GM12878 (cell line): Measurements from ENCODE around the gene DNAH5. TPM values are rescaled to one million over a fixed set of nuclear protein-coding genes. Genes with fewer than 3 reads are reported as not detected.

Experiments used
- ATAC-seq: fragments of 200-7000 bp; cut with Tn5 transposase; 3 replicates; pipeline ENCODE4 v1.9.1; 2020; ENCODE audit warnings: mild to moderate bottlenecking, moderate library complexity
- BruUV-seq: library from RNA; stranded (reverse); fragments of 400-500 nt; replicated peaks from 2 replicates; lab custom pipeline; 2021; lab: Mats Ljungman, UMichigan
- CTCF ChIA-PET: fragments of 300-600 bp; sonication (Branson Sonifier 250); formaldehyde crosslinking; extraction: SDS; loops from one replicate; lab custom pipeline; 2021; ENCODE audit warnings: inconsistent platforms; lab: Yijun Ruan, JAX
- POLR2A ChIA-PET: fragments of 350-600 bp; formaldehyde crosslinking; extraction: SDS; loops from one replicate; lab custom pipeline; 2021; ENCODE audit warnings: inconsistent platforms; lab: Charles Lee
- RAD21 ChIA-PET: fragments of 300-600 bp; sonication (Branson Sonifier 250); formaldehyde crosslinking; loops from one replicate; lab custom pipeline; 2023; ENCODE audit warnings: antibody characterized with exemption; ENCODE audit not compliant: unreplicated experiment; lab: Charles Lee
- SMC1A ChIA-PET: fragments of 300-600 bp; sonication (Branson Sonifier 250); formaldehyde crosslinking; loops from one replicate; lab custom pipeline; 2023; ENCODE audit not compliant: unreplicated experiment, uncharacterized antibody; lab: Charles Lee
- DNase-seq: peaks from one replicate; pipeline ENCODE4 v3.0.0-alpha.2; 2011; ENCODE audit warnings: low read depth, low spot score
- FAIRE-seq: peaks from 3 replicates; lab custom pipeline; 2011; peaks lifted over from hg19 to GRCh38; lab: Jason Lieb, UNC
- H2AFZ ChIP-seq: 2 replicates; pipeline ENCODE4 v1.6.0; 2011; ENCODE audit warnings: low read depth, low read length, control low read depth; ENCODE audit not compliant: control insufficient read depth
- H3K27ac ChIP-seq: 2 replicates; pipeline ENCODE4 v1.5.1; 2011; ENCODE audit warnings: control low read depth; ENCODE audit not compliant: control insufficient read depth, insufficient read depth
- H3K27me3 ChIP-seq, 2 experiments: replicated peaks in 1 of 2; 2 replicates each; pipeline versions ENCODE4 v1.6.0 to v1.6.1; 2011; ENCODE audit warnings: low read length in 1 of 2; ENCODE audit not compliant: control insufficient read depth in 2 of 2, insufficient read depth in 2 of 2
- H3K36me3 ChIP-seq, 2 experiments: 2 replicates each; pipeline ENCODE4 v1.5.1; 2011; ENCODE audit warnings: low read length in 1 of 2; ENCODE audit not compliant: control insufficient read depth in 2 of 2, insufficient read depth in 2 of 2
- H3K4me1 ChIP-seq: 2 replicates; pipeline ENCODE4 v1.6.1; 2011; ENCODE audit warnings: mild to moderate bottlenecking, low read length, moderate library complexity, mixed read lengths; ENCODE audit not compliant: control insufficient read depth, insufficient read depth
- H3K4me2 ChIP-seq: 2 replicates; pipeline ENCODE4 v1.6.0; 2011; ENCODE audit warnings: control low read depth; ENCODE audit not compliant: control insufficient read depth, insufficient read depth
- H3K4me3 ChIP-seq: fragments of 200-600 bp; sonication (generic); 2 replicates; pipeline ENCODE4 v1.5.1; 2016
- H3K79me2 ChIP-seq: 2 replicates; pipeline ENCODE4 v1.6.0; 2011; ENCODE audit warnings: low read length; ENCODE audit not compliant: control insufficient read depth, insufficient read depth
- H3K9ac ChIP-seq: 2 replicates; pipeline ENCODE4 v1.8.0; 2011; ENCODE audit warnings: low read length, control low read depth, mixed read lengths; ENCODE audit not compliant: control insufficient read depth, insufficient read depth
- H3K9me3 ChIP-seq: replicated peaks from 3 replicates; pipeline ENCODE4 v1.5.1; 2011; ENCODE audit warnings: mild to moderate bottlenecking, low read length; ENCODE audit not compliant: control insufficient read depth, insufficient read depth
- H4K20me1 ChIP-seq: 2 replicates; pipeline ENCODE4 v1.6.0; 2011; ENCODE audit not compliant: control insufficient read depth, insufficient read depth
- BRCA1 ChIP-seq: IDR thresholded peaks from 2 replicates; pipeline ENCODE4 v1.6.1; 2011; ENCODE audit warnings: low read depth, low read length, improper control_type of control experiment
- JUND ChIP-seq: IDR thresholded peaks from 2 replicates; pipeline ENCODE4 v1.6.1; 2012; ENCODE audit warnings: low read depth, mild to moderate bottlenecking, low read length, improper control_type of control experiment, moderate library complexity
- NFXL1 ChIP-seq: fragments of 450-650 bp; IDR thresholded peaks from 2 replicates; pipeline ENCODE4 v1.6.1; 2017; ENCODE audit warnings: antibody characterized with exemption, mild to moderate bottlenecking, borderline replicate concordance
- NR2F1 ChIP-seq: fragments of 450-650 bp; conservative IDR thresholded peaks from 2 replicates; pipeline ENCODE4 v1.6.1; 2017; ENCODE audit warnings: mild to moderate bottlenecking
- SREBF1 ChIP-seq: IDR thresholded peaks from 2 replicates; pipeline ENCODE4 v1.6.1; 2012; ENCODE audit warnings: mild to moderate bottlenecking, low read length
- SUPT20H ChIP-seq: IDR thresholded peaks from 2 replicates; pipeline ENCODE4 v1.6.1; 2011; ENCODE audit warnings: low read depth, mild to moderate bottlenecking, low read length, moderate library complexity, borderline replicate concordance; ENCODE audit not compliant: control insufficient read depth
- TAF1 ChIP-seq: IDR thresholded peaks from 2 replicates; pipeline ENCODE4 v1.6.1; 2011; ENCODE audit warnings: mild to moderate bottlenecking, low read depth, low read length, borderline replicate concordance
- TBL1XR1 ChIP-seq: IDR thresholded peaks from 2 replicates; pipeline ENCODE4 v1.6.1; 2012; ENCODE audit warnings: low read depth, low read length, improper control_type of control experiment
- TCF12 ChIP-seq: IDR thresholded peaks from 2 replicates; pipeline ENCODE4 v1.6.1; 2011; ENCODE audit warnings: low read depth, mild to moderate bottlenecking, low read length
- WGBS: methylation state at CpG from one replicate; pipeline ENCODE4 v1.1.6; 2016; ENCODE audit warnings: low lambda C conversion rate; ENCODE audit not compliant: insufficient replicate concordance, insufficient coverage; ENCODE audit errors: missing lambda C conversion rate; 5-methylcytosine and 5-hydroxymethylcytosine counted together
- in situ Hi-C: fragments of 300-500 bp; cut with MboI; formaldehyde crosslinking; loops from 9 replicates; pipeline ENCODE4 v1.14.3; 2018; ENCODE audit warnings: mixed read lengths
- intact Hi-C: fragments of 100-400 bp; cut with micrococcal nuclease; formaldehyde crosslinking; loops from one replicate; pipeline ENCODE4 v1.14.2; 2022; ENCODE audit not compliant: unreplicated experiment
- polyA plus RNA-seq, 11 experiments: library from polyadenylated mRNA; depleted of rRNA in 4 of 11; unstranded in 6 of 11; stranded (reverse) in 5 of 11; fragments of >200 nt; fragmentation: Nextera tagmentation in 4 of 11; fragmentation: Illumina TruSeq in 1 of 11; extraction: Ambion mirVana in 4 of 11; extraction: Trizol in 1 of 11; gene quantifications; 1 replicate in 1 of 11; 2 replicates in 10 of 11; pipeline versions ENCODE4 v1.2.1 to v1.2.3, GENCODE V29; 2011 to 2016; ENCODE audit warnings: inconsistent platforms in 2 of 11, missing spikeins in 2 of 11, low read depth in 1 of 11
- total RNA-seq, 4 experiments: library from RNA; depleted of rRNA in 3 of 4; stranded (reverse); fragments of >200 nt in 3 of 4; fragmentation: Illumina TruSeq in 1 of 4; extraction: Trizol in 1 of 4; gene quantifications; 2 replicates each; pipeline versions ENCODE4 v1.2.1 to v1.2.3, GENCODE V29; 2013 to 2021
- TF ChIP-seq, protein P1 (sequence below): fragments of 450-650 bp; IDR thresholded peaks from 2 replicates; pipeline ENCODE4 v1.6.1; 2016; ENCODE audit warnings: mild to moderate bottlenecking
- TF ChIP-seq, protein P2 (sequence below): IDR thresholded peaks from 2 replicates; pipeline ENCODE4 v1.6.1; 2012; ENCODE audit warnings: low read depth, low read length, improper control_type of control experiment
- TF ChIP-seq, protein P3 (sequence below): fragments of 150-350 bp; IDR thresholded peaks from 2 replicates; pipeline ENCODE4 v1.6.1; 2016; ENCODE audit warnings: low read depth, low read length

The DNAH5 gene
- total and polyA plus RNA-seq, 10 of the 15 experiments (the other 5 are each of a cell fraction or from before 2014, with no cell fraction given), result under 0.01 to 0.30 (median 0.07) TPM; not detected in 7

DNA sequence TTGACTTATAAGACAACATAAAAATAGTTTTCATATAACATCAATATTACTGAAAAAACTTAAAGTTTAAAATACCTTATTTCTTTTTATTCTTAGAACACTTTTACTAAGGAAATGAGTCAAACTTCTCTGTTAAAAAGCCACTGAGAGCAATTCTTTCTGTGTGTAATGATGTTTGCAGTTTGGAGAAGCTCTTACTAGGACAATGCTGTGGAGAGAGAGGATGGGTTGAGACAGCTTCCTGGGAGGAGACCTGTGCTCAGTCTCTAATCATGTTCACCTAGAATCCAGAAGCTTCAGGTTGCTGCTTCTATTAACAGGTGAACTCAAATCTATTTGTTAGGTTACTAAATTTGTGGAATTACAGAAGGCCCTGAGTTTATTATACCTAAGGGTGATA is 198.5 kb downstream of the DNAH5 start:
- in situ Hi-C loops, result no loop called here

DNA sequence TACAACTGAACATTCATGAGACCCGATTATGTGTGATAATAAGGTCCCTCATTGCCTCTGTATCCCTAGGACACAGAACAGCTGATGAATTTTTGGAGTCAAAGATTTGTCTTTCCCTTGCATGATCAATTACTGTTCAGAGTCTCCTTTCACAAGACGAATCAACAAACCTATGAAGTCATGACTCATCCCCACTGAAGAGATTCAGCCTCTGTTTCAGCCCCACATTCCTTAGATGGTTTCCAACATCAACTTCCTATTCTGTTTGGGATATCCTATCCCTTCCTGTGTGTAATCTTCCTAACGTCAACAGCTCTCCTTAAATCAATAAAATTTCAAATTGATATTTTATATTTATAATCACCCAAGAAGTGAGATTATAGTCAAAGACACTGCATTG is 199.0 kb downstream of the DNAH5 start:
- SMC1A ChIA-PET, result no interaction called here
- RAD21 ChIA-PET, result no interaction called here
- in situ Hi-C loops, result no loop called here
- TF ChIP-seq TCF12 (no peak), TBL1XR1 (no peak), NR2F1 (no peak), SUPT20H (no peak), NFXL1 (no peak), BRCA1 (no peak), SREBF1 (no peak), TAF1 (no peak)
- TF ChIP-seq, protein P1, sequence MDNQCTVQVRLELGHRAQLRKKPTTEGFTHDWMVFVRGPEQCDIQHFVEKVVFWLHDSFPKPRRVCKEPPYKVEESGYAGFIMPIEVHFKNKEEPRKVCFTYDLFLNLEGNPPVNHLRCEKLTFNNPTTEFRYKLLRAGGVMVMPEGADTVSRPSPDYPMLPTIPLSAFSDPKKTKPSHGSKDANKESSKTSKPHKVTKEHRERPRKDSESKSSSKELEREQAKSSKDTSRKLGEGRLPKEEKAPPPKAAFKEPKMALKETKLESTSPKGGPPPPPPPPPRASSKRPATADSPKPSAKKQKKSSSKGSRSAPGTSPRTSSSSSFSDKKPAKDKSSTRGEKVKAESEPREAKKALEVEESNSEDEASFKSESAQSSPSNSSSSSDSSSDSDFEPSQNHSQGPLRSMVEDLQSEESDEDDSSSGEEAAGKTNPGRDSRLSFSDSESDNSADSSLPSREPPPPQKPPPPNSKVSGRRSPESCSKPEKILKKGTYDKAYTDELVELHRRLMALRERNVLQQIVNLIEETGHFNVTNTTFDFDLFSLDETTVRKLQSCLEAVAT, result no peak
- TF ChIP-seq, protein P2, sequence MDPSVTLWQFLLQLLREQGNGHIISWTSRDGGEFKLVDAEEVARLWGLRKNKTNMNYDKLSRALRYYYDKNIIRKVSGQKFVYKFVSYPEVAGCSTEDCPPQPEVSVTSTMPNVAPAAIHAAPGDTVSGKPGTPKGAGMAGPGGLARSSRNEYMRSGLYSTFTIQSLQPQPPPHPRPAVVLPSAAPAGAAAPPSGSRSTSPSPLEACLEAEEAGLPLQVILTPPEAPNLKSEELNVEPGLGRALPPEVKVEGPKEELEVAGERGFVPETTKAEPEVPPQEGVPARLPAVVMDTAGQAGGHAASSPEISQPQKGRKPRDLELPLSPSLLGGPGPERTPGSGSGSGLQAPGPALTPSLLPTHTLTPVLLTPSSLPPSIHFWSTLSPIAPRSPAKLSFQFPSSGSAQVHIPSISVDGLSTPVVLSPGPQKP, result no peak

More for the DNA sequence above, 198.5 kb downstream of the DNAH5 start:
- TF ChIP-seq, protein P3, sequence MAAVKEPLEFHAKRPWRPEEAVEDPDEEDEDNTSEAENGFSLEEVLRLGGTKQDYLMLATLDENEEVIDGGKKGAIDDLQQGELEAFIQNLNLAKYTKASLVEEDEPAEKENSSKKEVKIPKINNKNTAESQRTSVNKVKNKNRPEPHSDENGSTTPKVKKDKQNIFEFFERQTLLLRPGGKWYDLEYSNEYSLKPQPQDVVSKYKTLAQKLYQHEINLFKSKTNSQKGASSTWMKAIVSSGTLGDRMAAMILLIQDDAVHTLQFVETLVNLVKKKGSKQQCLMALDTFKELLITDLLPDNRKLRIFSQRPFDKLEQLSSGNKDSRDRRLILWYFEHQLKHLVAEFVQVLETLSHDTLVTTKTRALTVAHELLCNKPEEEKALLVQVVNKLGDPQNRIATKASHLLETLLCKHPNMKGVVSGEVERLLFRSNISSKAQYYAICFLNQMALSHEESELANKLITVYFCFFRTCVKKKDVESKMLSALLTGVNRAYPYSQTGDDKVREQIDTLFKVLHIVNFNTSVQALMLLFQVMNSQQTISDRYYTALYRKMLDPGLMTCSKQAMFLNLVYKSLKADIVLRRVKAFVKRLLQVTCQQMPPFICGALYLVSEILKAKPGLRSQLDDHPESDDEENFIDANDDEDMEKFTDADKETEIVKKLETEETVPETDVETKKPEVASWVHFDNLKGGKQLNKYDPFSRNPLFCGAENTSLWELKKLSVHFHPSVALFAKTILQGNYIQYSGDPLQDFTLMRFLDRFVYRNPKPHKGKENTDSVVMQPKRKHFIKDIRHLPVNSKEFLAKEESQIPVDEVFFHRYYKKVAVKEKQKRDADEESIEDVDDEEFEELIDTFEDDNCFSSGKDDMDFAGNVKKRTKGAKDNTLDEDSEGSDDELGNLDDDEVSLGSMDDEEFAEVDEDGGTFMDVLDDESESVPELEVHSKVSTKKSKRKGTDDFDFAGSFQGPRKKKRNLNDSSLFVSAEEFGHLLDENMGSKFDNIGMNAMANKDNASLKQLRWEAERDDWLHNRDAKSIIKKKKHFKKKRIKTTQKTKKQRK, result no peak
- TF ChIP-seq TBL1XR1 (no peak), JUND (no peak)
- Histone ChIP-seq H3K9me3 (no peaks in the 10 kb centered on the region), H3K36me3 (no peaks in the 10 kb centered on the region), H3K4me2 (no peak overlapping the region), H3K27ac (no peak overlapping the region), H3K9ac (no peak overlapping the region), H3K27me3 (no peaks in the 10 kb centered on the region), H3K4me1 (no peaks in the 10 kb centered on the region), H3K4me3 (no peak overlapping the region), H4K20me1 (no peaks in the 10 kb centered on the region), H3K79me2 (no peaks in the 10 kb centered on the region), H2AFZ (no peak overlapping the region)
- POLR2A ChIA-PET, result no interaction called here
- intact Hi-C loops, result no loop called here
- RAD21 ChIA-PET, result no interaction called here
- no peak for FAIRE-seq
- CTCF ChIA-PET, result no interaction called here
- ATAC-seq, result no peak
- SMC1A ChIA-PET, result no interaction called here
- DNase-seq, result no peak
- BruUV-seq, result no TSS peak

More for the DNA sequence above, 199.0 kb downstream of the DNAH5 start:
- ATAC-seq (no peak), DNase-seq (no peak), FAIRE-seq (no peak)
- intact Hi-C loops, result no loop called here
- no peak overlapping the region for H2AFZ ChIP-seq
- 0% methylated on average over 3 of the region's 3 CpGs for whole genome bisulfite sequencing
- H3K4me1 ChIP-seq, result no peaks in the 10 kb centered on the region
- H3K27ac ChIP-seq, result no peak overlapping the region
- H3K9me3 ChIP-seq, result no peaks in the 10 kb centered on the region
- H3K4me3 ChIP-seq, result no peak overlapping the region
- no peaks in the 10 kb centered on the region for H4K20me1 ChIP-seq
- no peak overlapping the region for H3K4me2 ChIP-seq
- no peak overlapping the region for H3K9ac ChIP-seq
- ChIA-PET POLR2A (no interaction called here), CTCF (no interaction called here)
- H3K27me3 ChIP-seq, result no peaks in the 10 kb centered on the region
- BruUV-seq, result no TSS peak
- H3K79me2 ChIP-seq, result no peaks in the 10 kb centered on the region
- H3K36me3 ChIP-seq, result no peaks in the 10 kb centered on the region
